NT2/D1 (cell line): ENCODE measurements around the gene NIPAL3.
"Not testable (repeated sequence)": the region's sequence is repeated elsewhere in the genome, so short reads cannot be mapped to it uniquely, and the experiment has no call there.

Experiments
- DNase-seq: peaks from one replicate; pipeline ENCODE4 v3.0.0-alpha.2; 2011; ENCODE audit warnings: low read depth, low spot score
- H3K27me3 ChIP-seq: 2 replicates; pipeline ENCODE4 v1.6.0; 2011; ENCODE audit warnings: mild to moderate bottlenecking; ENCODE audit not compliant: insufficient read length, insufficient read depth
- H3K36me3 ChIP-seq: 2 replicates; pipeline ENCODE4 v1.6.1; 2011; ENCODE audit warnings: mild to moderate bottlenecking, low read length, mixed read lengths; ENCODE audit not compliant: insufficient read depth, insufficient read length
- H3K4me1 ChIP-seq: 2 replicates; pipeline ENCODE4 v1.5.1; 2011; ENCODE audit not compliant: insufficient read depth, insufficient read length
- H3K4me3 ChIP-seq: 2 replicates; pipeline ENCODE4 v1.5.1; 2011; ENCODE audit warnings: low read depth; ENCODE audit not compliant: insufficient read length
- H3K9ac ChIP-seq: 2 replicates; pipeline ENCODE4 v1.6.0; 2011; ENCODE audit warnings: low read depth; ENCODE audit not compliant: insufficient read length
- H3K9me3 ChIP-seq: 2 replicates; pipeline ENCODE4 v1.5.1; 2011; ENCODE audit warnings: mild to moderate bottlenecking, low read length; ENCODE audit not compliant: insufficient read depth
- SUZ12 ChIP-seq: IDR thresholded peaks from 2 replicates; pipeline ENCODE4 v1.6.1; 2011; ENCODE audit not compliant: insufficient read length, insufficient read depth; ENCODE audit errors: extremely low read depth
- YY1 ChIP-seq: IDR thresholded peaks from 2 replicates; pipeline ENCODE4 v1.6.1; 2011; ENCODE audit not compliant: insufficient read length, insufficient read depth
- ZNF274 ChIP-seq: IDR thresholded peaks from 2 replicates; pipeline ENCODE4 v1.6.1; 2011; ENCODE audit warnings: mild to moderate bottlenecking, low read depth, low read length

The NIPAL3 gene

DNA sequence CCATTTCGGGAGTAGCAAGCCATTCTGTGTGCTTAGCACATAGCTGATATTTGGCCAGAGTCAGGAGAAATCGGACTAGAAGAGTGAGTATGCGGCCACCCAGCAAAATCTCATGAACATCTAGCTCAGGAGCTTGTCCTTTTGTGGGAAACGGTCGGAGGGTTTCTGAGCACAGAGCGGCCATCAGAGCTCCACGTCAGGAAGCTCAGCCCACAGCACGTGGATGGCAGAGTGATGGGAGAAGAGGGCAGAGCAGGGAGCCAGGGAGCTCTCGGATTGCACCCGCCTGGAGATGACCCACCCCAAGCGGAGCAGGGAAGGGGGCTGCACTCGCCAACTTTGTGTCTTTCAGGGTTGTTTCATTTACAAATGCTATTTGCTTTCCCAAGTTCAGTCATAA lies 100.9 kb downstream of the NIPAL3 start:
- H3K36me3 ChIP-seq, result peaks cover 3% of the 10 kb centered on the region
- peaks cover 4% of the 10 kb centered on the region for H3K4me1 ChIP-seq
- TF ChIP-seq SUZ12 (no peak), ZNF274 (no peak), YY1 (no peak)
- H3K27me3 ChIP-seq, result no peaks in the 10 kb centered on the region
- H3K9me3 ChIP-seq, result no peaks in the 10 kb centered on the region
- H3K9ac ChIP-seq, result no peak overlapping the region
- no peak for DNase-seq
- no peak overlapping the region for H3K4me3 ChIP-seq

DNA sequence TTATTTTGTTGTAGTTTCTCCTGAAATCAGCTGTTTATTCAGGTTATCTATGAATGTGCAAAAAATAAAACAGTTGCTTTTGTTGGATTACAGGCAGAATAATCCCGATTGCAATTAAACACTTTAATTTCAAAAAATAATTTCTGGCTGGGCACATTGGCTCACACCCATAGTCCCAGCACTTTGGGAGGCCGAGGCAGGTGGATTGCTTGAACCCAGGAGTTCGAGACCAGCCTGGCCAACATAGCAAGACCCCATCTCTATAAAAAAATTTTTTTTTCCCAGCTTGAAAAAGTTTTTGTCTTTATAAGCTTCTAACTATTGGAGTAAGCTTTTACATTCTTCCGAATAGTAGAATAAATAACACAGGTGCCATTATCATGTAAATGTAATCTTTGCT lies 102.3 kb downstream of the NIPAL3 start:
- Histone ChIP-seq H3K9ac (no peak overlapping the region), H3K4me3 (no peak overlapping the region), H3K9me3 (no peaks in the 10 kb centered on the region), H3K4me1 (peaks cover 4% of the 10 kb centered on the region), H3K27me3 (no peaks in the 10 kb centered on the region), H3K36me3 (peaks cover 2% of the 10 kb centered on the region)
- no peak for DNase-seq
- TF ChIP-seq YY1, result no peak
- TF ChIP-seq ZNF274, result no peak
- no peak for TF ChIP-seq SUZ12

DNA sequence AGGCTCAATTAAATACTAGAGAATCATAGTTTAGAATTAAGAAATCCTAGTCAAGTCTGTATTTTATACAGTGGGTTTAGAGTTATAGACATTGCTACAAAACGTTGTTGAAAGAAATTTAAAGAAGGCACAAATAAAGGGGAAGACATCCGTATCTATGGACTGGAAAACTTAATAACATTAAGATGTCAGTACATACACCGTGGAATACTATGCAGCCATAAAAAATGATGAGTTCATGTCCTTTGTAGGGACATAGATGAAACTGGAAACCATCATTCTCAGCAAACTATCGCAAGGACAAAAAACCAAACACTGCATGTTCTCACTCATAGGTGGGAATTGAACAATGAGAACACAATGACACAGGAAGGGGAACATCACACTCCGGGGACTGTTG lies 104.7 kb downstream of the NIPAL3 start:
- H3K9me3 ChIP-seq, DNase-seq, H3K4me1 ChIP-seq, H3K27me3 ChIP-seq, H3K9ac ChIP-seq, H3K36me3 ChIP-seq, H3K4me3 ChIP-seq: not testable (repeated sequence)
